HG03442 (cell line): ENCODE data around the gene CARD19.
A peak's percentile ranks its signal among the peaks of the same experiment; 100 is the strongest.

Experiments used
- ATAC-seq: cut with Tn5 transposase; IDR thresholded peaks from one replicate; pipeline ENCODE4 v1.9.1; 2021; ENCODE audit warnings: mild to moderate bottlenecking, moderate library complexity; ENCODE audit not compliant: unreplicated experiment

The CARD19 gene

GRCh38 chr9:93117924-93118862 is 22.2 kb downstream of the CARD19 start:
- no peak for ATAC-seq

GRCh38 chr9:93118863-93119702 is 23.1 kb downstream of the CARD19 start:
- ATAC-seq: no peak

GRCh38 chr9:93119703-93119952 is 23.6 kb downstream of the CARD19 start:
- no peak for ATAC-seq

GRCh38 chr9:93119953-93120845 is 24.2 kb downstream of the CARD19 start:
- ATAC-seq: peak; percentile 89

- ATAC-seq: no peak
Measured at GRCh38 chr9:93120846-93121315, 24.9 kb downstream of the CARD19 start.

GRCh38 chr9:93121316-93122241 is 25.6 kb downstream of the CARD19 start:
- ATAC-seq: no peak

- ATAC-seq: no peak
Measured at GRCh38 chr9:93122721-93123221, 26.8 kb downstream of the CARD19 start.

- ATAC-seq: no peak
Measured at GRCh38 chr9:93123561-93124283, 27.7 kb downstream of the CARD19 start.

GRCh38 chr9:93124793-93125192 is 28.8 kb downstream of the CARD19 start:
- ATAC-seq: no peak

- ATAC-seq: no peak
Measured at GRCh38 chr9:93125331-93125894, 29.4 kb downstream of the CARD19 start.

GRCh38 chr9:93126151-93126781 is 30.2 kb downstream of the CARD19 start:
- ATAC-seq: no peak

- ATAC-seq: no peak
Measured at GRCh38 chr9:93126825-93127368, 30.9 kb downstream of the CARD19 start.

- ATAC-seq: no peak
Measured at GRCh38 chr9:93127395-93127911, 31.4 kb downstream of the CARD19 start.

- ATAC-seq: no peak
Measured at GRCh38 chr9:93128011-93128714, 32.1 kb downstream of the CARD19 start.

GRCh38 chr9:93128715-93129224 is 32.8 kb downstream of the CARD19 start:
- no peak for ATAC-seq

GRCh38 chr9:93129286-93129685 is 33.3 kb downstream of the CARD19 start:
- ATAC-seq: no peak
